Rectal smooth muscle tissue (tissue), 1 donor: Measurements from ENCODE around the gene FREM1.
A peak's percentile ranks its signal among the peaks of the same experiment; 100 is the strongest.

Experiments used
- H3K27ac ChIP-seq: one replicate; pipeline ENCODE4 v1.7.0; 2013; ENCODE audit warnings: low read depth, low read length, inconsistent platforms
- H3K27me3 ChIP-seq: one replicate; pipeline ENCODE4 v1.7.0; 2013; ENCODE audit warnings: low read length; ENCODE audit not compliant: control insufficient read depth, insufficient read depth
- H3K36me3 ChIP-seq: one replicate; pipeline ENCODE4 v1.7.0; 2013; ENCODE audit warnings: low read length; ENCODE audit not compliant: control insufficient read depth, insufficient read depth
- H3K4me1 ChIP-seq: one replicate; pipeline ENCODE4 v1.7.0; 2013; ENCODE audit warnings: low read length; ENCODE audit not compliant: control insufficient read depth, insufficient read depth
- H3K4me3 ChIP-seq: one replicate; pipeline ENCODE4 v1.7.0; 2013; ENCODE audit warnings: low read length
- H3K9ac ChIP-seq: one replicate; pipeline ENCODE4 v1.7.0; 2013; ENCODE audit warnings: low read length

The FREM1 gene

GRCh38 chr9:14909961-14910805, at the start of gene FREM1:
FREM1 (minus strand) TSS chr9:14910428; CDS start chr9:14868977, 41,451 bp downstream.
- peak within 1 kb of the TSS; percentile 66 for H3K4me3 ChIP-seq
- H3K27me3 ChIP-seq: no peaks in the 10 kb centered on the region
- peak within 1 kb of the TSS; percentile 78 for H3K27ac ChIP-seq
- peaks cover 2% of the 10 kb centered on the region for H3K36me3 ChIP-seq
- H3K4me1 ChIP-seq: peaks cover 8% of the 10 kb centered on the region
- H3K9ac ChIP-seq: no peak within 1 kb of the TSS

- no peaks in the 10 kb centered on the region for H3K36me3 ChIP-seq
These were observed 48.8 kb upstream of the FREM1 start for GRCh38 chr9:14958989-14959388.

GRCh38 chr9:14957109-14957508, 46.9 kb upstream of the FREM1 start:
- no peak overlapping the region for H3K27ac ChIP-seq

More at GRCh38 chr9:14958989-14959388, 48.8 kb upstream of the FREM1 start:
- Histone ChIP-seq H3K27ac (no peak overlapping the region), H3K4me1 (no peaks in the 10 kb centered on the region), H3K27me3 (no peaks in the 10 kb centered on the region), H3K4me3 (no peak overlapping the region), H3K9ac (no peak overlapping the region)

GRCh38 chr9:14956208-14956607, 46.0 kb upstream of the FREM1 start:
- no peak overlapping the region for H3K4me3 ChIP-seq
- H3K36me3 ChIP-seq: no peaks in the 10 kb centered on the region
- no peaks in the 10 kb centered on the region for H3K27me3 ChIP-seq
- no peaks in the 10 kb centered on the region for H3K4me1 ChIP-seq
- no peak overlapping the region for H3K27ac ChIP-seq
- no peak overlapping the region for H3K9ac ChIP-seq

More at GRCh38 chr9:14957109-14957508, 46.9 kb upstream of the FREM1 start:
- H3K4me3 ChIP-seq: no peak overlapping the region
- H3K36me3 ChIP-seq: no peaks in the 10 kb centered on the region
- no peaks in the 10 kb centered on the region for H3K4me1 ChIP-seq
- H3K27me3 ChIP-seq: no peaks in the 10 kb centered on the region
- H3K9ac ChIP-seq: no peak overlapping the region

GRCh38 chr9:14945351-14945750, 35.1 kb upstream of the FREM1 start:
- Histone ChIP-seq H3K27ac (no peak overlapping the region), H3K36me3 (no peaks in the 10 kb centered on the region), H3K9ac (no peak overlapping the region), H3K4me1 (no peaks in the 10 kb centered on the region), H3K4me3 (no peak overlapping the region), H3K27me3 (no peaks in the 10 kb centered on the region)

- no peak overlapping the region for H3K9ac ChIP-seq
- no peak overlapping the region for H3K4me3 ChIP-seq
- peak overlapping the region; percentile 37 for H3K27ac ChIP-seq
- no peaks in the 10 kb centered on the region for H3K4me1 ChIP-seq
- no peaks in the 10 kb centered on the region for H3K36me3 ChIP-seq
- no peaks in the 10 kb centered on the region for H3K27me3 ChIP-seq
These were observed 31.5 kb upstream of the FREM1 start for GRCh38 chr9:14941501-14942405.

GRCh38 chr9:14939378-14939777, 29.1 kb upstream of the FREM1 start:
- H3K27me3 ChIP-seq: no peaks in the 10 kb centered on the region
- peaks cover 3% of the 10 kb centered on the region for H3K4me1 ChIP-seq
- no peak overlapping the region for H3K4me3 ChIP-seq
- H3K36me3 ChIP-seq: no peaks in the 10 kb centered on the region
- no peak overlapping the region for H3K27ac ChIP-seq
- no peak overlapping the region for H3K9ac ChIP-seq

GRCh38 chr9:14937216-14937615, 27.0 kb upstream of the FREM1 start:
- Histone ChIP-seq H3K4me1 (peaks cover 3% of the 10 kb centered on the region), H3K9ac (no peak overlapping the region), H3K27ac (no peak overlapping the region), H3K4me3 (no peak overlapping the region), H3K36me3 (no peaks in the 10 kb centered on the region), H3K27me3 (no peaks in the 10 kb centered on the region)

- Histone ChIP-seq H3K4me3 (no peak overlapping the region), H3K4me1 (peaks cover 3% of the 10 kb centered on the region), H3K27me3 (no peaks in the 10 kb centered on the region), H3K36me3 (no peaks in the 10 kb centered on the region), H3K27ac (no peak overlapping the region), H3K9ac (no peak overlapping the region)
These were observed 26.3 kb upstream of the FREM1 start for GRCh38 chr9:14936491-14936890.

GRCh38 chr9:14935964-14936363, 25.7 kb upstream of the FREM1 start:
- no peak overlapping the region for H3K4me3 ChIP-seq
- H3K36me3 ChIP-seq: no peaks in the 10 kb centered on the region
- peaks cover 3% of the 10 kb centered on the region for H3K4me1 ChIP-seq
- H3K9ac ChIP-seq: no peak overlapping the region
- H3K27ac ChIP-seq: no peak overlapping the region
- no peaks in the 10 kb centered on the region for H3K27me3 ChIP-seq

- Histone ChIP-seq H3K4me3 (no peak overlapping the region), H3K4me1 (peaks cover 3% of the 10 kb centered on the region), H3K27ac (no peak overlapping the region), H3K27me3 (no peaks in the 10 kb centered on the region), H3K9ac (no peak overlapping the region), H3K36me3 (no peaks in the 10 kb centered on the region)
These were observed 25.0 kb upstream of the FREM1 start for GRCh38 chr9:14935106-14935751.

GRCh38 chr9:14932641-14933040, 22.4 kb upstream of the FREM1 start:
- no peaks in the 10 kb centered on the region for H3K36me3 ChIP-seq
- H3K27me3 ChIP-seq: no peaks in the 10 kb centered on the region
- no peak overlapping the region for H3K4me3 ChIP-seq
- H3K27ac ChIP-seq: no peak overlapping the region
- no peak overlapping the region for H3K9ac ChIP-seq
- peaks cover 3% of the 10 kb centered on the region for H3K4me1 ChIP-seq
